Tibial artery (tissue), 4 donors: ENCODE results near the gene HDAC10.

Experiments used
- DNase-seq, 2 donors: peaks; one replicate each; pipeline ENCODE4 v3.0.0-alpha.2; 2019
- H3K27ac ChIP-seq, 2 donors: fragments of 200-600 bp; sonication (generic) in 1 of 2; 1 replicate in 1 of 2; 2 replicates in 1 of 2; pipeline ENCODE4 v1.5.1; 2018 to 2019; ENCODE audit warnings: mild to moderate bottlenecking in 1 of 2
- H3K27me3 ChIP-seq, 2 donors: fragments of 200-600 bp; sonication (generic) in 1 of 2; one replicate each; pipeline versions ENCODE4 v1.5.1 to v1.6.0; 2016 to 2019
- H3K36me3 ChIP-seq, 3 donors: fragments of 200-600 bp; sonication (generic) in 2 of 3; one replicate each; pipeline ENCODE4 v1.5.1; 2016 to 2019; ENCODE audit warnings: mild to moderate bottlenecking in 2 of 3
- H3K4me1 ChIP-seq, 4 donors: fragments of 200-600 bp; sonication (generic) in 2 of 4; 1 replicate in 3 of 4; 2 replicates in 1 of 4; pipeline ENCODE4 v1.5.1; 2016 to 2019
- H3K4me3 ChIP-seq, 2 donors: fragments of 200-600 bp; sonication (generic) in 1 of 2; 1 replicate in 1 of 2; 2 replicates in 1 of 2; pipeline ENCODE4 v1.5.1; 2018 to 2019; ENCODE audit warnings: mild to moderate bottlenecking in 2 of 2
- H3K9me3 ChIP-seq, 3 donors: fragments of 200-600 bp; sonication (generic) in 1 of 3; one replicate each; pipeline ENCODE4 v1.5.1; 2016 to 2019
- intact Hi-C: fragments of 100-400 bp; cut with DNase I; formaldehyde crosslinking; loops from one replicate; pipeline ENCODE4 v1.15.0; 2023; ENCODE audit warnings: low total_unique reads
- TF ChIP-seq, protein P1 (sequence below), 2 experiments: fragments of 200-600 bp in 1 of 2; fragments of 450-650 bp in 1 of 2; IDR thresholded peaks; one replicate each; pipeline ENCODE4 v1.5.1; 2017 to 2019; ENCODE audit warnings: antibody characterized with exemption in 2 of 2, mild to moderate bottlenecking in 1 of 2, moderate library complexity in 1 of 2

The HDAC10 gene

DNA sequence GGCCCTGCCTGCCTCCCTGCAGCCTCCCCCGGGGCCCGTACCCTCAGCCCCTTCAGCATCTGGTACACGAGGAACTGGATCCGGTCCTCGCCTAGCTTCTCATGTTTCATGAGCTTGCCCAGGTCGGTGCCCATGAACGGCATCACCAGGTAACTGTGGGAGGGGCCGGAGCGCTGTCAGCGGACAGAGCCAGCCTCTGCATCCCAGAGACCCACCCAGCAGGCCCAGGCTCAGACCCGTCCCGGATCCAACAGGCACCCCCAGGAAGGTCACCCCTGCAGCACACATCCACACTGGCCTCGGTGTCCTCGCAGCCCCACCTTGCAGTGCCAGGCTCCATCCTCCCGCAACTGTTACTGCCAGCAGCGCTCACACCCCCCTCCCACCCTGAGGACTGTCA is 6.0 kb upstream of the HDAC10 start:
- Histone ChIP-seq H3K4me3 (no peak overlapping the region), H3K27ac (no peak overlapping the region), H3K27me3 (peaks cover 0 to 62% of the 10 kb centered on the region in 2 donors), H3K4me1 (peaks cover 0 to 17% (median 11%) of the 10 kb centered on the region in 4 donors), H3K9me3 (no peaks in the 10 kb centered on the region), H3K36me3 (no peaks in the 10 kb centered on the region)
- no peak for DNase-seq
- intact Hi-C loops = loop anchor here (10.0 kb wide), 1 partner anchor 188 kb away; no protein-coding TSS in a partner anchor
- TF ChIP-seq, protein P1, sequence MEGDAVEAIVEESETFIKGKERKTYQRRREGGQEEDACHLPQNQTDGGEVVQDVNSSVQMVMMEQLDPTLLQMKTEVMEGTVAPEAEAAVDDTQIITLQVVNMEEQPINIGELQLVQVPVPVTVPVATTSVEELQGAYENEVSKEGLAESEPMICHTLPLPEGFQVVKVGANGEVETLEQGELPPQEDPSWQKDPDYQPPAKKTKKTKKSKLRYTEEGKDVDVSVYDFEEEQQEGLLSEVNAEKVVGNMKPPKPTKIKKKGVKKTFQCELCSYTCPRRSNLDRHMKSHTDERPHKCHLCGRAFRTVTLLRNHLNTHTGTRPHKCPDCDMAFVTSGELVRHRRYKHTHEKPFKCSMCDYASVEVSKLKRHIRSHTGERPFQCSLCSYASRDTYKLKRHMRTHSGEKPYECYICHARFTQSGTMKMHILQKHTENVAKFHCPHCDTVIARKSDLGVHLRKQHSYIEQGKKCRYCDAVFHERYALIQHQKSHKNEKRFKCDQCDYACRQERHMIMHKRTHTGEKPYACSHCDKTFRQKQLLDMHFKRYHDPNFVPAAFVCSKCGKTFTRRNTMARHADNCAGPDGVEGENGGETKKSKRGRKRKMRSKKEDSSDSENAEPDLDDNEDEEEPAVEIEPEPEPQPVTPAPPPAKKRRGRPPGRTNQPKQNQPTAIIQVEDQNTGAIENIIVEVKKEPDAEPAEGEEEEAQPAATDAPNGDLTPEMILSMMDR (IDR thresholded peaks at IDR 0.05) = no peak

DNA sequence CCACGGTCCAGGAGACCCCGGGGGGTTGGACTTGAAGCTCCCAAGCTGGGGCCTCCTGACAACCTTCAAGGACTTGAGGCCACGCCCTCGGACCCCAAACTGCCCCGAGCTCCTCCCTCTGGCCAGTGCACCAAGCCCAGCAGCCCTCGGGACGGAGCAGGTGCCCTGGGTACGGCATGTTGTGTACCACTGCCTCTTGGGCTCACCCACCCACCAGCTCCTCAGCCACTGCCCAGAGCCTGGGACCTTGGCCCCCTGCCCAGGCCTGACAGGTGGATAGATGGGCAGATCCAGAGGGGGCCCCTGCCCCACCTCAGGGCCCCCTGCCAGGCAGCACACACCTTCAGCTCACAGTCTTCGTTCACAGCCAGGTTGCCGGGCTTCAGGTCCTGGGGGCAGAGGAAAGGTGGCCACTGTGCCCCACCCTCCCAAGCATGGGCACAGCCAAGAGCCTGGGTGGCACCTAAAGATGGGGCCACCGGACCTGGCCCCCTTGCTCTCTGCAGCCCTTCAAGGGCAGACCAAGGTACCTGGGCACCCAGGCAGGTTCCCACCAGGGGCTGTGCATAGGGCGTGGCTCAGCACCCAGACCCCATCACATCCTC is 5.3 kb upstream of the HDAC10 start:
- Histone ChIP-seq H3K4me1 (peaks cover 0 to 17% (median 13%) of the 10 kb centered on the region in 4 donors), H3K4me3 (no peak overlapping the region), H3K9me3 (no peaks in the 10 kb centered on the region), H3K27ac (no peak overlapping the region), H3K36me3 (no peaks in the 10 kb centered on the region), H3K27me3 (peaks cover 0 to 57% of the 10 kb centered on the region in 2 donors)
- no peak for DNase-seq
- intact Hi-C loops = loop anchor here (10.0 kb wide), 1 partner anchor 188 kb away; no protein-coding TSS in a partner anchor
- TF ChIP-seq, protein P1 (IDR thresholded peaks at IDR 0.05) = no peak

DNA sequence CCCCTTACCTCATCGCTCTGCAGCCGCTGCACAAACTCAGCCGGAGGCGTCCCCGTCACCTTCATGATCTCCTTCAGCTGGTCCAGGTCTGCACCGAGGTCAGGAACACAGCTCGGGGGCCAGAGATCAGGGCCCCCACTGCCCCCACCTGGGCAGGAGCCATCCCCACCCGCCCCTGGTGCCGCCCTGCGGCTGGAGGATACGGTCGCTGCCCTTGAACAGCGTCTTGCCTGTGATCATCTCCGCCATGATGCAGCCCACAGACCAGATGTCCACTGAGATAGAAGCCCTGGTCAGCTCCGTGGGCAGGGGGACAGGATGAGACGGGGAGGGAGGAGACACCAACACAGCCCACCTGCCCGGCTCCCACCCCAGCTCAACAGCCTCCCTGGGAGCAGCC is 4.5 kb upstream of the HDAC10 start:
- Histone ChIP-seq H3K27me3 (peaks cover 0 to 52% of the 10 kb centered on the region in 2 donors), H3K4me3 (no peak overlapping the region), H3K4me1 (peaks cover 0 to 18% (median 11%) of the 10 kb centered on the region in 4 donors), H3K36me3 (no peaks in the 10 kb centered on the region), H3K9me3 (no peaks in the 10 kb centered on the region), H3K27ac (no peak overlapping the region)
- no peak for DNase-seq
- TF ChIP-seq, protein P1 (IDR thresholded peaks at IDR 0.05) = no peak
- intact Hi-C loops = loop anchor here (10.0 kb wide), 1 partner anchor 189 kb away; no protein-coding TSS in a partner anchor

DNA sequence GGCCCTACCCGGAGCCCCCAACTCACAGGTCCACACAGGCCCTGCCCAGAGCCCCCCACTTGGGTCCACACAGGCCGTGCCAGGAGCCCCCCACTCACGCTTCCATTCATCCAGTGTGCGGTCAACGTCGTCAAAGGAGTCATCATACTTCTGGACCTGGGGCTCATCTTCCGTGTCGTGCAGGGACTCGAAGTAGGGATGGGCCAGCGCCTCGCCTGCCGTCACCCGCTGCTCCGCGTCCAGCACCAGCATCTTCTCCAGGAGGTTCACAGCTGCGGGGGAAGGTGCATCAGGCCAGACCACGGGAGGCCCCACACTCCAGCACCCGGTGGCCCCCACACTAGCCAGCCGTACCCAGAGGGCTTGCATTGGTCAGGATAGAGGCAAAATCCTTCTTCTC is 4.0 kb upstream of the HDAC10 start:
- intact Hi-C loops = loop anchor here (10.0 kb wide), 1 partner anchor 190 kb away; no protein-coding TSS in a partner anchor
- peaks cover 0 to 47% of the 10 kb centered on the region in 2 donors for H3K27me3 ChIP-seq
- no peak overlapping the region for H3K27ac ChIP-seq
- H3K4me3 ChIP-seq = no peak overlapping the region
- DNase-seq = no peak
- H3K36me3 ChIP-seq = no peaks in the 10 kb centered on the region
- peaks cover 0 to 20% (median 14%) of the 10 kb centered on the region in 4 donors for H3K4me1 ChIP-seq
- no peaks in the 10 kb centered on the region for H3K9me3 ChIP-seq
- TF ChIP-seq, protein P1 (IDR thresholded peaks at IDR 0.05) = no peak

DNA sequence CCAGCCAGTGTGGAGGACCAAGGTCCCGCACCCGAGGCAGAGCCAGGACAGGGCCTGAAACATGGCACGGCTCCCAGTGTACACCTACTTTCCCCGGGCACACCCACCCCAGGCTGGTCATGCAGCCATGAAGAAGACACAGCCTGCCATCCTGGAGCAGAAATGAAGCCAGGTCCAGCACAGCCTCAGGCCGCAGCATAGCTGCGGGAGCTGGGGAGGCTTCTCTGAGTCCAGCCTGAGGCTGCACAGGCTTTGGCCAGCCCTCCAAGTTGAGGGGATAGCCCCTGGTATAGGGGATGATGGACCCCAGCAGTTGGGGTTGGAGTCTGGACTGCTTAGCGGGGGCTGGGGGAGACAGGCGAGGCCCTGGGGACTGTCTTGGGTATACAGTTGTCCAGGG is 2.9 kb upstream of the HDAC10 start:
- H3K4me1 ChIP-seq = peaks cover 0 to 30% (median 22%) of the 10 kb centered on the region in 4 donors
- H3K4me3 ChIP-seq = no peak overlapping the region
- H3K9me3 ChIP-seq = no peaks in the 10 kb centered on the region
- peaks cover 0 to 35% of the 10 kb centered on the region in 2 donors for H3K27me3 ChIP-seq
- no peak for DNase-seq
- no peaks in the 10 kb centered on the region for H3K36me3 ChIP-seq
- intact Hi-C loops = loop anchor here (10.0 kb wide), 1 partner anchor 191 kb away; no protein-coding TSS in a partner anchor
- H3K27ac ChIP-seq = no peak overlapping the region
- TF ChIP-seq, protein P1 (IDR thresholded peaks at IDR 0.05) = no peak
